ENCODE results near the gene GRB14.

DNA sequence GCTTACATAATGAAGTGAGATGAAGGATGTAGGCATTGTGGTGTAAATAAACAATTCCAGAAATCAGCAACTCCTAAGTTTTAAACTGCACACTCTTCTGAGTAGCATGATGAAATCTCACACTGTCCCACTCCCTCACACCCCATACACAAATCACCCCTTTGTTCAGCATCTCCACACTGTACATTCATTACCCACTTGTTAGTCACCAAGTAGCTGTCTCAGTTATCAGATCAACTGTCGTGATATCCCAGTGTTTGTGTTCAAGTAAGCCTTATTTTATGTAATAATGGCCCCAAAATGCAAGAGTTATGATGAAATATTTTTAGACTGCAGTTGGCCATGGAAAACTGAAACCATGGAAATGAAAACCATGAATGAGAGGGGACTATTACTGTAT is 135.7 kb downstream of the GRB14 start:
- TF ChIP-seq, protein P1, sequence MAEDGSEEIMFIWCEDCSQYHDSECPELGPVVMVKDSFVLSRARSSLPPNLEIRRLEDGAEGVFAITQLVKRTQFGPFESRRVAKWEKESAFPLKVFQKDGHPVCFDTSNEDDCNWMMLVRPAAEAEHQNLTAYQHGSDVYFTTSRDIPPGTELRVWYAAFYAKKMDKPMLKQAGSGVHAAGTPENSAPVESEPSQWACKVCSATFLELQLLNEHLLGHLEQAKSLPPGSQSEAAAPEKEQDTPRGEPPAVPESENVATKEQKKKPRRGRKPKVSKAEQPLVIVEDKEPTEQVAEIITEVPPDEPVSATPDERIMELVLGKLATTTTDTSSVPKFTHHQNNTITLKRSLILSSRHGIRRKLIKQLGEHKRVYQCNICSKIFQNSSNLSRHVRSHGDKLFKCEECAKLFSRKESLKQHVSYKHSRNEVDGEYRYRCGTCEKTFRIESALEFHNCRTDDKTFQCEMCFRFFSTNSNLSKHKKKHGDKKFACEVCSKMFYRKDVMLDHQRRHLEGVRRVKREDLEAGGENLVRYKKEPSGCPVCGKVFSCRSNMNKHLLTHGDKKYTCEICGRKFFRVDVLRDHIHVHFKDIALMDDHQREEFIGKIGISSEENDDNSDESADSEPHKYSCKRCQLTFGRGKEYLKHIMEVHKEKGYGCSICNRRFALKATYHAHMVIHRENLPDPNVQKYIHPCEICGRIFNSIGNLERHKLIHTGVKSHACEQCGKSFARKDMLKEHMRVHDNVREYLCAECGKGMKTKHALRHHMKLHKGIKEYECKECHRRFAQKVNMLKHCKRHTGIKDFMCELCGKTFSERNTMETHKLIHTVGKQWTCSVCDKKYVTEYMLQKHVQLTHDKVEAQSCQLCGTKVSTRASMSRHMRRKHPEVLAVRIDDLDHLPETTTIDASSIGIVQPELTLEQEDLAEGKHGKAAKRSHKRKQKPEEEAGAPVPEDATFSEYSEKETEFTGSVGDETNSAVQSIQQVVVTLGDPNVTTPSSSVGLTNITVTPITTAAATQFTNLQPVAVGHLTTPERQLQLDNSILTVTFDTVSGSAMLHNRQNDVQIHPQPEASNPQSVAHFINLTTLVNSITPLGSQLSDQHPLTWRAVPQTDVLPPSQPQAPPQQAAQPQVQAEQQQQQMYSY (CRISPR knock-in tag; IDR thresholded peaks at IDR 0.05) = no peak
- no peak for TF ChIP-seq HNRNPH1 (optimal IDR thresholded peaks at IDR 0.05; ENCODE audit: low read depth, low read length)
- TF ChIP-seq POLR2AphosphoS5 (IDR thresholded peaks at IDR 0.05; ENCODE audit: low read depth, low read length) = no peak
- TF ChIP-seq ZBTB3 (CRISPR knock-in tag; IDR thresholded peaks at IDR 0.05; ENCODE audit: borderline replicate concordance, low read depth) = no peak
- TF ChIP-seq ZKSCAN1 (IDR thresholded peaks at IDR 0.05; ENCODE audit: low read length) = no peak
- no peak for TF ChIP-seq ZNF839 (CRISPR knock-in tag; IDR thresholded peaks at IDR 0.05; ENCODE audit: borderline replicate concordance)
